HUES48 (cell line): ENCODE results near the gene KRTAP16-1.

Experiments
- H3K27ac ChIP-seq: one replicate; pipeline ENCODE4 v1.7.0; 2013; ENCODE audit warnings: low read depth, low read length, inconsistent platforms
- H3K27me3 ChIP-seq: 2 replicates; pipeline ENCODE4 v1.6.1; 2013; ENCODE audit warnings: mild to moderate bottlenecking, low read length; ENCODE audit not compliant: control insufficient read depth, insufficient read depth
- H3K36me3 ChIP-seq: 2 replicates; pipeline ENCODE4 v1.6.1; 2013; ENCODE audit warnings: low read length; ENCODE audit not compliant: control insufficient read depth, insufficient read depth
- H3K4me1 ChIP-seq: 2 replicates; pipeline ENCODE4 v1.6.1; 2013; ENCODE audit warnings: mild to moderate bottlenecking, low read length; ENCODE audit not compliant: control insufficient read depth, insufficient read depth
- H3K4me3 ChIP-seq: 2 replicates; pipeline ENCODE4 v1.5.1; 2013; ENCODE audit warnings: mild to moderate bottlenecking, low read depth, low read length
- H3K9ac ChIP-seq: 2 replicates; pipeline ENCODE4 v1.6.1; 2013; ENCODE audit warnings: mild to moderate bottlenecking, low read depth, low read length, moderate library complexity
- H3K9me3 ChIP-seq: 2 replicates; pipeline ENCODE4 v1.6.1; 2013; ENCODE audit warnings: low read length; ENCODE audit not compliant: control insufficient read depth, insufficient read depth

Gene KRTAP16-1

DNA sequence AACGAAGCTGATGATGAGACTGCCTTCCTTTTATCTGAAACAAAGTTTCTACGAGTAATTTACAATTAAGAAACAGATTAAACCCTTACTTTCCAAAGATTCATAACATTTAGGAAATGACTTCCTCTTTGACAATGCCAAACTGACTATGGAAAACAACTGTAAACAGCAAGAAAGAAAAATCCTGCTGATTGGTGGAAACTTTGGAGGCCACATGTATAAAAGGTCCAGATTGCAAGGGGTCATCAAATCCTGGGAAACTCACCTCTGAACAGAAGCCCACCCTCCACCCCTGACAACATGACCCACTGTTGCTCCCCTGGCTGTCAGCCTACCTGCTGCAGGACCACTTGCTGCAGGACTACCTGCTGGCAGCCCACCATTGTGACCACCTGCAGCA lies 44.0 kb downstream of the KRTAP16-1 start, which contains the start of gene KRTAP9-6:
KRTAP9-6 (plus strand) TSS at position 301 of the 400 bp plus-strand sequence; CDS start at position 301, 0 bp downstream.
- Histone ChIP-seq H3K4me3 (no peak within 1 kb of the TSS), H3K4me1 (no peaks in the 10 kb centered on the region), H3K9me3 (no peaks in the 10 kb centered on the region), H3K9ac (no peak within 1 kb of the TSS), H3K27ac (no peak within 1 kb of the TSS), H3K36me3 (no peaks in the 10 kb centered on the region), H3K27me3 (no peaks in the 10 kb centered on the region)

DNA sequence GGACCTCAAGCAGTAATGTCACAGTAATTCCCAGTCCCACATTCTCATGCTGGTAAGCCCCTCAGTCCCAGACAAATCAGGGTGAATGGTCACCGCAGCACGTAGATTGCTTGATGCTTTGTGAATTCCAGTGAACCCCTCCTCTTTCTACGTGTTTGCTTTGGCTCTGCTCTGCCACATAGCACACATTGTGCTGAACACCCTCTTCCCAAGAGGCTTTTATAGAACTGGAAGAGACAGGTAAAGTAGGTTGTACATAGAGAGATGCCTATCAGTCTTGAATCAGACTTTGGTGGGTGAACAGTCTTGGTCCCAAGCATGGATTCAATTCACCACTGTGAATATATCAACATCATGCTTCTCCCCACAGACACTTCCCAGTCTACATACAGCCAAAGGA lies 44.5 kb downstream of the KRTAP16-1 start:
- no peaks in the 10 kb centered on the region for H3K9me3 ChIP-seq
- H3K4me1 ChIP-seq = no peaks in the 10 kb centered on the region
- H3K36me3 ChIP-seq = no peaks in the 10 kb centered on the region
- no peaks in the 10 kb centered on the region for H3K27me3 ChIP-seq
- no peak overlapping the region for H3K4me3 ChIP-seq
- H3K9ac ChIP-seq = no peak overlapping the region
- no peak overlapping the region for H3K27ac ChIP-seq

DNA sequence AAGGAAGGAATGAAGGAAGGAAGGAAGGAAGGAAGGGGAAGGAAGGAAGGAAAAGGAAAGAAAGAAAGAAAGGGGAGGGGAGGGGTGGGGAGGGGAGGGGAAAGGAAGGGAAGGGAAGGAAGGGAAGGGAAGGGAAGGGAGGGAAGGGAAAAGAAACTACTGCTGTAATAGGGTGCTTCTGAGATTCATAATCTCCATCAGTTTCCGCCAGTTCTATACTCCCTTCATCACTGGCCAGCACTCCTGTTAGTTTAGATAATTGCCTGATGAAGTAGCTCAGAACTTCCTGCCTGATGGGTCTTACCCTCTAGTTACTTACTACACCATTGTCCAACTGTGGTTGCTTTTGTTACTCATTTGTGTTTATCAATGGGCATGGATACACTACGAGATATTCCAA lies 45.9 kb downstream of the KRTAP16-1 start:
- no peak overlapping the region for H3K27ac ChIP-seq
- H3K9me3 ChIP-seq = no peaks in the 10 kb centered on the region
- no peaks in the 10 kb centered on the region for H3K27me3 ChIP-seq
- H3K4me1 ChIP-seq = no peaks in the 10 kb centered on the region
- H3K9ac ChIP-seq = no peak overlapping the region
- no peak overlapping the region for H3K4me3 ChIP-seq
- no peaks in the 10 kb centered on the region for H3K36me3 ChIP-seq

DNA sequence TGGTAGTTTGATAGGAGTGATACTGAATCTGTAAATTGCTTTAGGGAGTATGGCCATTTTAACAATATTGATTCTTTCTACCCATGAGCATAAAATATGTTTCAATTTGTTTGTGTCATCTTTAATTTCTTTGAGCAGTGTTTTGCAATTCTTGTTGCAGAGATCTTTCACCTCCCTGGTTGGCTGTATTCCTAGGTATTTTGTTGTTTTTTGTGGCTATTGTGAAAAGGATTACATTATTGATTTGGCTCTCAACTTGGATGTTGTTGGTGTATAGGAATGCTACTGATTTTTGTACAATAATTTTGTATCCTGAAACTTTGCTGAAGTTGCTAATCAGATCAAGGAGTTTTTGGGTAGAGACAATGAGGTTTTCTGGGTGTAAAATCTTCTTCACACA lies 50.7 kb downstream of the KRTAP16-1 start:
- Histone ChIP-seq H3K9me3 (no peaks in the 10 kb centered on the region), H3K9ac (no peak overlapping the region), H3K4me1 (no peaks in the 10 kb centered on the region), H3K36me3 (no peaks in the 10 kb centered on the region), H3K4me3 (no peak overlapping the region), H3K27me3 (no peaks in the 10 kb centered on the region), H3K27ac (no peak overlapping the region)
